Measurements from ENCODE around the gene SLC6A12. TPM values are rescaled to one million over a fixed set of nuclear protein-coding genes. Genes with fewer than 3 reads are reported as not detected.

SLC6A12 gene
- total RNA-seq, 1 donor: not detected

DNA sequence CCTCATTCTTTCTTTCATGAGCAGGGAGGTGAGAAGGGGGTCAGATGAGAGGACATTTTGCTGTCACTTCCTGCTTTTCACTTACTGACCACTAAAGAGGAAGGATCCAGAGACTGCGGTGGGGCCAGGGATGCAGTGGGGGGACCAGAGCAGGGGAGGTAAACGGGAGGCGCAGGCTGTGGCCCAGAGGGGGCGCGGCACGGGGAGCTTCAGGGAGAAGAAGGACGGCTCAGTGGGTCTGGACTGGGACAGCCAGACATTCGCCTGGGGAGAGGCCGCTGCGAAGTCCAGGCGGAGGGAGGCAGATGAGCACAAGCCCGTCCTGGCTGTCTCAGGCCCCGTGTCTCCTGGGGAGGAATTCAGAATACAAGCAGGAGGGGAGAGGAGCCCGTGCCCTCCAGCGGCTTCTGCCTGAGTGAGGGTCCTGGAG is 41.2 kb downstream of the SLC6A12 start:
- H3K4me3 ChIP-seq (ENCODE audit: low read depth, low read length): no peak overlapping the region
- no peak for TF ChIP-seq CTCF (IDR thresholded peaks at IDR 0.05; ENCODE audit: insufficient read depth, low read length)
- DNase-seq (ENCODE audit: low read depth): no peak

DNA sequence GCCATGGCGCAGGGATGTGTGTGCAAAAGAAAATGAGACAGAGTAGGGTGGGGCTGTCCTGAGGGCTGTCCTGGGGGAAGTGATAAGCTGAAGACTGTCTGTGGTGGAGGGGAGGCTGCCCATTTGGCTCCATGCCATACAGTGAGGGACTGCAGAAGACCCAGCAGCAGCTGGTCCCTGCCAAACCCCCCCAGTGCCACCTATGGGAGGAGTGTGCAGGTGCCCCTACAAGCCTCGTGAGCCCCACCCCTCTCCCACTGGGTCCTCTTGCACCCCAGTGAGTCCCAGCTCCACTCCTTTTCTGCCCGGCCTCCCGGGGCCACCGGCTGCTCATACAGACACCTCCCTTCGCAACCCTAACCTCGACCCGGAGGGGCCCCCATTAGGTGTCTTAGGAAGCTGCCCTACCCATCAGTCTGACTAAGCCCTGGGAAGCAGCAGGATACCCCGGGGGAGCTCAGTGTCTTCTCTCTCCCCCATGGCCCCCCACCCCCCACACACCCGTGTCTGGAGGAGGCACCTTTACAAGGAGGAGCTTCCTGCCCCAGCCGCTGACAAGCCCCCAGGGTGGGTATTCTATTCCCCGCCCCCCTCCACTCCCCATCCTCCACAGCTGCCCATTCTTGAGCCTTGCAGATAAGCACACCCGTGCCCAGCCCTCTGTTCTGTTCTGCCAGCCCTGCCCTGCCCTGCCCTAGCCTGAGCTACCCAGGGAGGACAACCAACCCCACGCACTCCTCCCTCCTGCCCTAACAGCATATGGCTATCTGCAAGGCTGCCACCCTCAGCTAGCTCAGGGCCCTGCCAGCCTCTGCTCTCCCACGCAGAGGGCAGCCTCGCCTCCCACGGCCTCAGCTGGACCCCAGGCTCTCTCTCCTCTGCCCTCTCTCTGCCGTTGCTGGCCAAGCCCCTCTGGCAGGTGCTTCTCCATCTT is 41.9 kb downstream of the SLC6A12 start:
- DNase-seq (ENCODE audit: low read depth): no peak
- TF ChIP-seq CTCF (IDR thresholded peaks at IDR 0.05; ENCODE audit: insufficient read depth, low read length): no peak
- H3K4me3 ChIP-seq (ENCODE audit: low read depth, low read length): no peak overlapping the region

GRCh38 chr12:171276-171675 is 42.7 kb downstream of the SLC6A12 start:
- no peak overlapping the region for H3K4me3 ChIP-seq (ENCODE audit: low read depth, low read length)
- TF ChIP-seq CTCF (IDR thresholded peaks at IDR 0.05; ENCODE audit: insufficient read depth, low read length): no peak
- DNase-seq (ENCODE audit: low read depth): no peak

DNA sequence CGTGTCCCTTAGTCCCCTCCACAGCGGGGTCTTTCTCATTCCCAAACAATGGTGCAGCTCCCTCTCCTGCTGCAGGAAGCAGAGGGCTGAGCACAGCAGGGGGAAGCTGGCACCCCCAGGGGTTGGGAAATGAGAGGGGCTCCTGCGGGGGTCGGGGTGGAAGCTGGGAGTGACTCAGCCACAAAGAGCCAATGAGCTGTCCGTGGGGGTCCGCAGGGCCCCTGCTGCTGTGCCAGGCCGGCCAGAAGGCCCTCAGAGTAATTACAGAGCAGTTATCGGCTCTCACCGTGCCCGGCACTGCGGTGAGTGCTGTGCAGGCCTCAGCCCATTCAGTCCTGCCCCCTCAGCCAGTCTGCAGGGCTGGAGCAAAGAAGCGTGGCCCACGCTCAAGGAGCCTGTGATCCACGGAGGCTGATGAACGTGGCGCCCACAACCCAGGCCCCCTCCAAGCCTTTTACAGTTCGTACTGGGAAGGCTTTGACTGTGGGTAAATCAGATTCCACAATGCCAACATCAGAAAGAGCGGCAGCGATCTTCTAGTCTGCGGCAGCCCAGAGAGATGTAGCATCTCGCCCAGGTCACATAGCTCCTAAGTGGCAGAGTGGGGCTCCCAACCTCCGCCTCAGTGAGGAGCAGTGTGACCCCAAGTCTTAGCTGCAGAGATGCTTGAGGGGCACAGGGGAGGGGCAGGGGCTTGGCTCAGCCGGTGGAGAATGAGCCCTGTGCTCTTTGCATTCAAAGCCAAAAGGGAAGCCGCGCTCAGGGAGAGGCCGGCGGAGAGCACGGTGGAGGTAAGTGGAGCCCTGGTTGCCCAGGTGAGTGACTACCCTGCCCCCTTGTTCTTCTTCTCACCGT is 43.4 kb downstream of the SLC6A12 start:
- no peak for TF ChIP-seq CTCF (IDR thresholded peaks at IDR 0.05; ENCODE audit: insufficient read depth, low read length)
- H3K4me3 ChIP-seq (ENCODE audit: low read depth, low read length): no peak overlapping the region
- DNase-seq (ENCODE audit: low read depth): no peak

- no peak overlapping the region for H3K4me3 ChIP-seq (ENCODE audit: low read depth, low read length)
- TF ChIP-seq CTCF (IDR thresholded peaks at IDR 0.05; ENCODE audit: insufficient read depth, low read length): no peak
- DNase-seq (ENCODE audit: low read depth): no peak
These were observed 44.2 kb downstream of the SLC6A12 start for GRCh38 chr12:169528-170370.
